ENCODE results near the gene ADAM12. TPM values are rescaled to one million over a fixed set of nuclear protein-coding genes. Genes with fewer than 3 reads are reported as not detected.

ADAM12 gene
- total RNA-seq, 1 experiment from 2014 or later, result 0.24 TPM

- H3K4me3 Mint-ChIP-seq, result no peak overlapping the region
- TF ChIP-seq CTCF (conservative IDR thresholded peaks at IDR 0.05), result no peak
- Histone ChIP-seq H3K9me3 (ENCODE audit: control insufficient read depth, low read depth, low read length) (no peaks in the 10 kb centered on the region), H3T11ph (ENCODE audit: low read length) (no peak overlapping the region), H3K9ac (ENCODE audit: extremely low read depth, insufficient read length, low read length) (no peak overlapping the region), H3K79me1 (ENCODE audit: insufficient read depth, low read depth, low read length, poor library complexity, severe bottlenecking) (no peaks in the 10 kb centered on the region), H3K27ac (ENCODE audit: insufficient read length, low read depth, low read length) (no peak overlapping the region), H3K4me2 (ENCODE audit: insufficient read depth, insufficient read length, low read length) (no peak overlapping the region), H3K23ac (ENCODE audit: insufficient read length, low read depth, low read length) (no peak overlapping the region), H2BK20ac (ENCODE audit: low read depth, low read length, poor library complexity, severe bottlenecking) (no peak overlapping the region), H3K56ac (ENCODE audit: insufficient read length, low read depth, low read length) (no peak overlapping the region), H4K20me1 (ENCODE audit: control insufficient read depth, insufficient read depth, insufficient read length) (no peaks in the 10 kb centered on the region), H2BK120ac (ENCODE audit: low read depth, low read length, poor library complexity, severe bottlenecking) (no peak overlapping the region), H2AFZ (ENCODE audit: low read length) (no peak overlapping the region), H2BK15ac (ENCODE audit: low read depth, low read length) (no peak overlapping the region), H3K4me1 (ENCODE audit: insufficient read depth, low read length) (no peaks in the 10 kb centered on the region; the same call in 1 of the 2 replicates), H3K23me2 (ENCODE audit: insufficient read length, low read depth, low read length, poor library complexity, severe bottlenecking) (no peaks in the 10 kb centered on the region), H4K5ac (ENCODE audit: insufficient read length, low read depth, low read length) (no peak overlapping the region), H2BK5ac (ENCODE audit: insufficient read length, low read length) (no peak overlapping the region), H3K79me2 (ENCODE audit: insufficient read depth, low read length) (no peaks in the 10 kb centered on the region), H4K8ac (replicated peaks; ENCODE audit: insufficient read length, low read depth, low read length) (no peak overlapping the region), H3K18ac (ENCODE audit: insufficient read length, low read depth, low read length) (no peak overlapping the region), H3K27me3 (ENCODE audit: insufficient read depth, low read length) (no peaks in the 10 kb centered on the region), H3K14ac (ENCODE audit: insufficient read depth, low read length) (no peak overlapping the region), H3K4ac (ENCODE audit: low read depth, low read length) (no peak overlapping the region), H2BK12ac (ENCODE audit: insufficient read length, low read depth, low read length) (no peak overlapping the region), H4K91ac (ENCODE audit: insufficient read length, low read depth, low read length) (no peak overlapping the region), H2AK5ac (ENCODE audit: insufficient read length, low read length) (no peak overlapping the region)
- peaks cover 0 to 2% (median 0%) of the 10 kb centered on the region in 3 experiments; a peak in 1 of 7 replicates for H3K36me3 Mint-ChIP-seq (ENCODE audit: insufficient read depth in 1 of 3, low read depth in 3 of 3)
- H3K4me1 Mint-ChIP-seq, result peaks cover 50 to 52% of the 10 kb centered on the region in 2 experiments
- WGBS (ENCODE audit: extremely low coverage, insufficient read length, low lambda C conversion rate), result no CpG with 5 or more reads among the region's 7 CpGs
- no peaks in the 10 kb centered on the region; the same call in 1 of the 2 replicates for H3K27me3 Mint-ChIP-seq (ENCODE audit: low read depth)
- no peaks in the 10 kb centered on the region for H3K9me3 Mint-ChIP-seq
- H3K27ac Mint-ChIP-seq, result no peak overlapping the region
- DNase-seq, result no peak
These were observed 408.3 kb downstream of the ADAM12 start for GRCh38 chr10:125979976-125980375.

Data from H9 (cell line).